GM18508 (cell line): ENCODE measurements around the gene TRNP1.

ENCODE experiments used
- ATAC-seq: cut with Tn5 transposase; IDR thresholded peaks from one replicate; pipeline ENCODE4 v1.9.1; 2021; ENCODE audit warnings: moderate number of reproducible peaks; ENCODE audit not compliant: insufficient read depth, unreplicated experiment

TRNP1 gene

GRCh38 chr1:27025718-27026117, 32.2 kb downstream of the TRNP1 start:
- no peak for ATAC-seq

GRCh38 chr1:27026621-27027574, 33.4 kb downstream of the TRNP1 start:
- no peak for ATAC-seq

GRCh38 chr1:27027575-27028250, 34.2 kb downstream of the TRNP1 start:
- ATAC-seq, result no peak

- ATAC-seq, result no peak
These were observed 36.0 kb downstream of the TRNP1 start for GRCh38 chr1:27029517-27029916.

GRCh38 chr1:27031235-27032118, 38.0 kb downstream of the TRNP1 start:
- no peak for ATAC-seq

- no peak for ATAC-seq
These were observed 38.6 kb downstream of the TRNP1 start for GRCh38 chr1:27032119-27032461.

GRCh38 chr1:27033043-27033746, 39.7 kb downstream of the TRNP1 start:
- ATAC-seq, result no peak

GRCh38 chr1:27035344-27035743, 41.9 kb downstream of the TRNP1 start:
- ATAC-seq, result no peak

GRCh38 chr1:27036718-27037117, 43.2 kb downstream of the TRNP1 start:
- no peak for ATAC-seq

GRCh38 chr1:27037518-27037917, 44.0 kb downstream of the TRNP1 start:
- no peak for ATAC-seq

GRCh38 chr1:27038020-27038419, 44.5 kb downstream of the TRNP1 start:
- ATAC-seq, result no peak

- no peak for ATAC-seq
These were observed 49.2 kb downstream of the TRNP1 start for GRCh38 chr1:27042670-27043069.

GRCh38 chr1:27044613-27045151, 51.2 kb downstream of the TRNP1 start:
- no peak for ATAC-seq

GRCh38 chr1:27045973-27046558, 52.6 kb downstream of the TRNP1 start:
- ATAC-seq, result no peak

GRCh38 chr1:27047914-27048313, 54.4 kb downstream of the TRNP1 start:
- no peak for ATAC-seq

- ATAC-seq, result no peak
These were observed 55.6 kb downstream of the TRNP1 start for GRCh38 chr1:27049100-27049499.

- ATAC-seq, result no peak
These were observed 56.1 kb downstream of the TRNP1 start for GRCh38 chr1:27049607-27050006.
